SK-MEL-5 (cell line): Measurements from ENCODE around the gene CPEB1. TPM values are rescaled to one million over a fixed set of nuclear protein-coding genes. Genes with fewer than 3 reads are reported as not detected.
A peak's percentile ranks its signal among the peaks of the same experiment; 100 is the strongest.

Source experiments
- DNase-seq: peaks from one replicate; pipeline ENCODE4 v3.0.0-alpha.2; 2016; ENCODE audit warnings: low read depth, low spot score
- in situ Hi-C: cut with HindIII; loops from 2 replicates; pipeline ENCODE4 v1.10.0; 2016; ENCODE audit warnings: low sequenced_read_pairs, high pct_unique_total_duplicates, low pct_unique_long_range_greater_than_20kb
- polyA plus RNA-seq, 2 experiments: library from polyadenylated mRNA; depleted of rRNA; stranded (reverse); fragments of >200 nt; gene quantifications; 2 replicates each; pipeline ENCODE4 v1.2.3, GENCODE V29; 2015
- total RNA-seq: library from RNA; depleted of rRNA; stranded (reverse); fragments of >200 nt; shearing (Covaris generic); gene quantifications from 2 replicates; pipeline ENCODE4 v1.2.3, GENCODE V29; 2014; rRNA removed

Gene CPEB1
- 14.1 and 19.1 TPM in 2 replicates for total RNA-seq
- polyA plus RNA-seq (2015; cell fraction: cytosol; rRNA removed), result 22.2 and 22.9 TPM in 2 replicates
- polyA plus RNA-seq (2015; cell fraction: nucleus; rRNA removed), result 53.7 and 76.3 TPM in 2 replicates

DNA sequence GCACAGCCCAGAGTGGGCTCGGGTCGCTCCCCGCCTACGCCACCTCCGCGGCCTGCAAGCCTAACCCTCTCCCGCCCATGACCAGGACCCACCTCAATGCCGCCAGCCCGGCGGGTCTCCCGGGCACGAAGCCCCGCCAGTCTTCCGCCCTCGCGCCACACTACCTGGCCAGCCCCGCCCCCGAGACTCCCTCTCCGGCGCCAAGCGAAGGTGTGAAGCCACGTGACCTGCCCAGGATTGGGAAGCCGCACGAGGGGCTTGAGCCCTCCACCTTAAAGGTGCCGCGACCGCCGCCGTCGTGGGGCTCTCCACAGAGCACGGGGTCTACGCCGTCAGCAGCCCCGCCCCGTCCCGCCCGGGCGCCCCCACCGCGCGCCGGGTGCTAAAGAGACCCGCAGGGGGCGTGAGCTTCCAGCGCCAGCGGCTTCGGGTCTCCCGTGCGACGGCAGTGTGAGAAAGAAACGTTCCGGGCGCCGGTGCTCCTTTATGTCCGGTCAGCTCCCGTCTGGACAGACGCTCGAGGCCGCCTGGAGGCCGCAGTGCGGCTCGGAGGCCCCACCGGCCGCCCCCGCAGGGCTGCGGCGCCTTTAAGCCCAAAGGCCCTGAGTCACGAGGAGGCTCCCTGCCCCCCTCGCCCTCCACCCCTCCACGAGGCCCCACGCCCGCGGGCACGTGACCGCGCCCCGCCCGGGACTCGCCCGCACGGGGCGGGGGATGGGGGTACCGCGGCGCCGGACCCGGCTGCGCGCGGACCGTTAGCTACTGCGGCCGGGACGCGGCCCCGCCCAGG, at the start of gene CPEB1:
Gene CPEB1 (minus strand): TSS at position 319 of the 790 bp plus-strand sequence. CDS start 18,904 bp downstream, outside the sequence.
- DNase-seq, result peak; percentile 47
- in situ Hi-C loops, result no loop called here

DNA sequence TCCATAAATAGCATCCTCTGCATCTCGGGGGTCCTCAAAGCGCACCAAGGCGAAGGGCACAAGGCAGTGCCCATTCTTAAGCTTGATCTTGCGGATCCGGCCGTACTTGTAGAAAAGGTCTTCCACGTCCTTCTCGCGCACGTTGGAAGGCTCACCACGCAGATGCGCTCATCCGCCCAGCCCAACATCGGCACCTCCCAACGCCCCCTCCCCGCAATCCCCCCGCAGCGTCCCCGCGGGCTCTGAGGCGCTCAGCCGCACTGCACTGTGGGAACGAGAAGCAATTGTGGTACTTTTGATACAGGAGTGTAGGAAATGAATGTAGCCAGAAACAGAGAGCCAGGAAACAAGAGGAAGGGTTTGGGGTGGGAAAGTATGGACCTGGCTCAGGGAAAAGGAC, 45.0 kb upstream of the CPEB1 start:
- in situ Hi-C loops, result no loop called here
- no peak for DNase-seq

GRCh38 chr15:82689147-82689546, 42.0 kb upstream of the CPEB1 start:
- DNase-seq, result no peak
- in situ Hi-C loops, result no loop called here

GRCh38 chr15:82688691-82689090, 41.5 kb upstream of the CPEB1 start:
- no peak for DNase-seq
- in situ Hi-C loops, result no loop called here

DNA sequence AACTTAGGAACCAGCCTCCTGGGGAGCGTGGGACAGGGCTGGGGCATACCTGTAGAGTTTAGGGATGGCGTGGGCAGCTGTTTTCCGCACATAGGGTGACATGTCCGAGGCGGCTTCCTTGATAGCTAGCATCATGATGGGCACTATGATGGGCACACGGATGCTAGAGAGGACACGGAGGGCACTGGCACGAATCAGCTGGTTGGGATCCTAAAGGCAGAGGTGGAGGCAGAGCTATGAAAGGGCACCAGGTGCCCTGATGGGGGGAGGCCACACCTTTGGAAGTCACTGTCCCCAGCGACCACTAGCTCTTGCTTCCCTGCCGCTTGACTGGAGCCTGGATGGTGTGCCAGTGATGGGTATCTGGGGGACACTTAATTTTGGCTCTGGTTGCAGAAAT, 34.2 kb upstream of the CPEB1 start:
- in situ Hi-C loops, result no loop called here
- no peak for DNase-seq

DNA sequence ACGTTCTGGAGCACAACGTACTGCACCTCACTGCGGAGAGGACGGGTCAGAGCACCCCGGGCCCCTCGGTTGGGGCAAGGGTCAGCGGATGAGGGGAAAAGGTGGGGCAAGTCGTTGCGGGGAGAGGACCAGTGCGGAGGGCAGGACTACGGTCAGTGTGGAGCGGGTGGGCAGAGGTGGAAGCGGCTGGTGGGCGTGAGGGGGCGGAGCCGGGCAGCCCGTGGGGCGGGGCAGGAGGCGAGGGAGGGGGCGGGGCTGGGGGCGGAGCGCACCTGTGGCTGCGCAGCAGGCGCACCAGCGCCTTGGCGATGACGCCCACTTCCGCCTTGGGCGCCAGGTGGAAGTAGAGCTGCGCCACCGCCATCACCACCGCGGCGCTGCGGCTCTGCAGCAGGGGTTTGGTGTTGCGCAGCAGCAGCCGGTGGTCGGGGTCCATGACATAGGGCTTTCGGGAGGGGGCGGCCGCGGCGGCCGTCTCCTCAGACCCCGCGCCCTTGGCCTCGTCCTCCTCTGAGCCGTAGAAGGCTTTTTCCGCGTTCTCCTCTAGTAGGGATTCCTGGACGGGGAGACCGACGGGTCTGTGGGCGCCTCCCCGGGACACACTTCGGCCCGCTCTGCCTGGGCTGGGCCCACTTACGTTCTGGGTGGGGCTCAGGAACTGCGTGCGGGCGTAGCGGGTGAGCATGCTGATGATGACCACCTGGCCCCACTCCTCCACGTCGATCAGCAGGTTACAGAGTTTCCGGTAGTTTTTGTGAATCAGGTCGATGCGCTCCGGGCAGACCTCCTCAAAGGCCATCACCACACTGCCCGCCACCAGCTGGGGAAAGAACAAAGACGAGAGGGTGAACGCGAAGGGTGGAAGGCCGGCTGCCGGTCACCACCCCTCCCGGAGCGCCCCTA, 33.3 kb upstream of the CPEB1 start:
- in situ Hi-C loops, result no loop called here
- DNase-seq, result peak; percentile 64

- in situ Hi-C loops, result no loop called here
- no peak for DNase-seq
These were observed 32.5 kb upstream of the CPEB1 start for GRCh38 chr15:82679626-82680199.

GRCh38 chr15:82677720-82678323, 30.7 kb upstream of the CPEB1 start:
- no peak for DNase-seq
- in situ Hi-C loops, result no loop called here

DNA sequence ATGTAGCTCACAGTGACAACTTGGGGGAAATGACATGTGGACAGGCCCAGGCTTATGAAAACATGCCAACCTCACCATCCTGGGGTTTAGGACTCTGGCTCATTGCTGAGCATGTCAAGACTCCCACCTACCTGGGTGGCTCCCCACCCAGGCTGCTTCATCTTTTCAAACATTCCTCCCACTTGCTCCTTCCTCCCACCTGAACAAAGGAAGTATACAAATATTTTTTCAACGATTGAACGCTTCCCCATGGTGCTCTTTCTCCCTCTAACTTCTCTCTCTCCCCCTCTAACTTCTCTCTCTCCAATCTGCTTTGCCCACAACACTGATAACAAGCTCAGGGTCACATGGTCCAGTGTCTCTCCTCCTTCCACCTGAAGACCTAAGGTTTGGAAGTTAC, 27.7 kb upstream of the CPEB1 start:
- in situ Hi-C loops, result no loop called here
- no peak for DNase-seq

- no peak for DNase-seq
- in situ Hi-C loops, result no loop called here
These were observed 23.5 kb upstream of the CPEB1 start for GRCh38 chr15:82670699-82671098.

DNA sequence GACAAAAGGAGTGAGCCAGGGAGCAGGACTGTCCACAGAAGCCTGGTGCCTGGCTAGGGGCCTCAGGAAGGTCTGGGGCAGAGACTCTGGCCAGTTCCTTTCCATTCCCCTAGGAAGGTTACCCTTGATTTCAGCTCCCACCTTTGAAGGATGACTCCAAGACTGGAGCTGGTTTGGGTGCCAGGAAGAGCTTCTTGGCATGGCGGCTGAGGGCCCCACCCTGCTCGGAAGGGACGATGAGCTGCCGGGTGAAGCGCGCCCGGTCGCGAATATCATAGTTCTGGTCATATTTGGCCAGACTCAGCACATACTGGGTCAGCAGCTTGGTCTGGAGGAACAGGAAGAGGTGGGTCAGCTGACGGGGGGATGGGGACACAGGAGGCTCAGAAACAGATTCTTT, 19.4 kb upstream of the CPEB1 start:
- DNase-seq, result no peak
- in situ Hi-C loops, result no loop called here

GRCh38 chr15:82664021-82664420, 16.9 kb upstream of the CPEB1 start:
- in situ Hi-C loops, result no loop called here
- DNase-seq, result no peak

- in situ Hi-C loops, result no loop called here
These were observed 16.0 kb upstream of the CPEB1 start for GRCh38 chr15:82663186-82663600.

DNA sequence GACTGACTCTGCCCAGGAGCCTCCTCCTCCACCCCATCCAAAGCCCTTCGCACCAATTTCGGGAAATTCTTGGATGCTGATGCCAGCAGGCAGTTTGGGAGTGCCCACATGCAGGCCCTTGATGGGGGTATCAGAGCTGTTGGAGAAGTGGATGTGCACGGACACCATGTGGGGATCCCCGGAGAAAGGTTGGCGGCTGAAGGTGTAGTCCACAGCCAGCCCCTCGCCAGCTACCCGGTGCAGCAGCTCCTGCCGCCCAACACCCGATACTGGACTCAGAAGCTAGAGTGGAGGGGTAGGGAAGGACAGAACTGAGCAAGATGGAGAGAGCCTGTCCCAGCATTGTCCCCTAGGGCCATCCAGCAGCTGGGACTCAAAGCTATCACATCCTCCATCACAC, 15.5 kb upstream of the CPEB1 start:
- no peak for DNase-seq
- in situ Hi-C loops, result no loop called here

More at GRCh38 chr15:82663186-82663600, 16.0 kb upstream of the CPEB1 start:
- peak; percentile 30 for DNase-seq

DNA sequence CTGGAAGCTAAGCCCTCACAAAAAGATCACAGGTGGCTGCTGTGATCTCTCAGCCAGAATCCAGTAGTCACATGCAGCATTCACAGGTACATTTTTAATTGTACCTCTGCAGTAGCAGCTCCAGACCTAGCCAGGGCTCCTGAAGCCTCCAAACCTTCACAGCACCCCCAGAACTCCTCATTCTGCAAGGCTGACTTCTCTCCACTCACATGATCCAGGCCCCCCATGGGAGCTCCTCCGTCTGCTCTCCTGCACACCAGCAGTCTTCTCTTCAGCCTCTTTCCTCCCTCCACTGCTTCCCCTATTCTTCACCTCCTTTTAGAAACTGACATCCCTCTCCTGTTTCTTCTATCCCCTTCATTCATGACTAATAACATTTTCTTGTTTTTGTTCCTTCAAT, 13.2 kb upstream of the CPEB1 start:
- DNase-seq, result no peak
- in situ Hi-C loops, result no loop called here

GRCh38 chr15:82656641-82657266, 9.6 kb upstream of the CPEB1 start:
- in situ Hi-C loops, result no loop called here
- no peak for DNase-seq

- no peak for DNase-seq
- in situ Hi-C loops, result no loop called here
These were observed 8.4 kb upstream of the CPEB1 start for GRCh38 chr15:82655606-82656005.
